ENCODE measurements around the gene KCNMB1. TPM values are rescaled to one million over a fixed set of nuclear protein-coding genes. Genes with fewer than 3 reads are reported as not detected.

Gene KCNMB1
- total RNA-seq, 1 donor from 2014 or later = not detected

DNA sequence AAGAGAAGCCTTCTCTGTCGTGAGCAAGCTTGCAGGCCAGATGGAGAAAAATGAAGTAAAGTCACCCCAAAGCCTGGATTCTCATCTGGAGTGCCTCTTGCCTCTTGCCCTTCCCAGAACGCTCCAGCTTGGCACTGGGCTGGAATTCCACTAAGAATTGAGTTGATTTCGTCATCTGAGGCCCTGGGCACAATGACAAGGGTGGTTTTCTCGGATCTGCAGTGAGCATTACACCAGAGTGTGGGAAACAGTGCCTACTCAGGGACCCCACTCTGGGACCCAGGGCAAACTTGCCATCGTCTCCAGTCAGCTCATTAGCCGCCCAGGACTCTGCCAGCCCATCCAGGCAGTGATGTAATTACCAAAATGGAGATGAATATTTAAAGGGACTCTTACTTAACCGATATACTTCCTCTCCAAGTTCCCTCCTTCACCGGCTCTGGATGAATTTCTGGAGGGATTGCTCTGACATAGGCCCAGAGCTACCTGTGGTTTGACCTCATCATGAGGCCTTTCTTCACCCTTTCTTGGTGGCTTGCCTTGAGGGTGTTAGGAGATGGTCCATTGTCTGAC, 46.9 kb downstream of the KCNMB1 start:
- H3K27ac ChIP-seq = no peak overlapping the region
- TF ChIP-seq, protein P1, sequence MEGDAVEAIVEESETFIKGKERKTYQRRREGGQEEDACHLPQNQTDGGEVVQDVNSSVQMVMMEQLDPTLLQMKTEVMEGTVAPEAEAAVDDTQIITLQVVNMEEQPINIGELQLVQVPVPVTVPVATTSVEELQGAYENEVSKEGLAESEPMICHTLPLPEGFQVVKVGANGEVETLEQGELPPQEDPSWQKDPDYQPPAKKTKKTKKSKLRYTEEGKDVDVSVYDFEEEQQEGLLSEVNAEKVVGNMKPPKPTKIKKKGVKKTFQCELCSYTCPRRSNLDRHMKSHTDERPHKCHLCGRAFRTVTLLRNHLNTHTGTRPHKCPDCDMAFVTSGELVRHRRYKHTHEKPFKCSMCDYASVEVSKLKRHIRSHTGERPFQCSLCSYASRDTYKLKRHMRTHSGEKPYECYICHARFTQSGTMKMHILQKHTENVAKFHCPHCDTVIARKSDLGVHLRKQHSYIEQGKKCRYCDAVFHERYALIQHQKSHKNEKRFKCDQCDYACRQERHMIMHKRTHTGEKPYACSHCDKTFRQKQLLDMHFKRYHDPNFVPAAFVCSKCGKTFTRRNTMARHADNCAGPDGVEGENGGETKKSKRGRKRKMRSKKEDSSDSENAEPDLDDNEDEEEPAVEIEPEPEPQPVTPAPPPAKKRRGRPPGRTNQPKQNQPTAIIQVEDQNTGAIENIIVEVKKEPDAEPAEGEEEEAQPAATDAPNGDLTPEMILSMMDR (IDR thresholded peaks at IDR 0.05) = no peak
- TF ChIP-seq EZH2 (IDR thresholded peaks at IDR 0.05) = no peak
- TF ChIP-seq EZH2phosphoT487 (IDR thresholded peaks at IDR 0.05) = no peak
- no peaks in the 10 kb centered on the region for H3K9me3 ChIP-seq (ENCODE audit: low read depth)
- no peak overlapping the region for H3K9ac ChIP-seq
- H3F3A ChIP-seq (ENCODE audit: low read depth) = peaks cover 12% of the 10 kb centered on the region
- no peak overlapping the region for H3K4me2 ChIP-seq
- H3K27me3 Mint-ChIP-seq (ENCODE audit: insufficient read depth, low read depth) = peaks cover 14% of the 10 kb centered on the region
- peaks cover 33% of the 10 kb centered on the region for H3K9me3 Mint-ChIP-seq
- no peak overlapping the region for H2AFZ ChIP-seq (replicated peaks)
- H3K4me3 ChIP-seq = no peak overlapping the region
- peaks cover 33% of the 10 kb centered on the region for H3K4me1 Mint-ChIP-seq
- DNase-seq (ENCODE audit: low spot score) = no peak
- H3K36me3 Mint-ChIP-seq = peaks cover 6% of the 10 kb centered on the region
- no peaks in the 10 kb centered on the region for H4K20me1 ChIP-seq (ENCODE audit: low read depth)
- peaks cover 30% of the 10 kb centered on the region for H3K4me1 ChIP-seq
- no peak overlapping the region for H3K4me3 Mint-ChIP-seq
- no peaks in the 10 kb centered on the region for H3K36me3 ChIP-seq
- H3K27ac Mint-ChIP-seq = no peak overlapping the region
- no peaks in the 10 kb centered on the region for H3K79me2 ChIP-seq (ENCODE audit: low read depth)
- H3K27me3 ChIP-seq = no peaks in the 10 kb centered on the region

DNA sequence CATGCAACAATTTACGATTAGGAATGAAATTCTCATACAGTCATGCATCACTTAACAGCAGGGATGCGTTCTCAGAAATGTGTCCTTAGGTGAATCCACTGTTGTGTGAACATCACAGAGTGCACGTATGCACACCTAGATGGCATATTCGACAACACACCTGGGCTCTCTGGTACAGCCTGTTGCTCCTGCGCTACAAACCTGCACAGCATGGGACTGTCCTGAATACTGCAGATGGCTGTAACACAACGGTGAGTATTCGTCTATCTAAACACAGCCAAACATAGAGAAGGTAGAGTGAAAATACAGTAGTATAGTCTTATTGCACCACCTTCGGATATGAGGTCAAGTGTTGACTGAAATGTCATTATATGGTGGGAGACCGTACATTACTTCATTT, 47.6 kb downstream of the KCNMB1 start:
- no peak overlapping the region for H2AFZ ChIP-seq (replicated peaks)
- no peaks in the 10 kb centered on the region for H4K20me1 ChIP-seq (ENCODE audit: low read depth)
- H3K4me3 ChIP-seq = no peak overlapping the region
- DNase-seq (ENCODE audit: low spot score) = no peak
- TF ChIP-seq, protein P1 (IDR thresholded peaks at IDR 0.05) = no peak
- TF ChIP-seq EZH2phosphoT487 (IDR thresholded peaks at IDR 0.05) (no peak), EZH2 (IDR thresholded peaks at IDR 0.05) (no peak)
- no peaks in the 10 kb centered on the region for H3K9me3 ChIP-seq (ENCODE audit: low read depth)
- H3K4me1 ChIP-seq = peaks cover 32% of the 10 kb centered on the region
- peaks cover 16% of the 10 kb centered on the region for H3K27me3 Mint-ChIP-seq (ENCODE audit: insufficient read depth, low read depth)
- H3K4me2 ChIP-seq = no peak overlapping the region
- H3F3A ChIP-seq (ENCODE audit: low read depth) = peaks cover 19% of the 10 kb centered on the region
- peaks cover 6% of the 10 kb centered on the region for H3K36me3 Mint-ChIP-seq
- H3K36me3 ChIP-seq = no peaks in the 10 kb centered on the region
- no peak overlapping the region for H3K27ac ChIP-seq
- H3K27ac Mint-ChIP-seq = no peak overlapping the region
- H3K9me3 Mint-ChIP-seq = peaks cover 33% of the 10 kb centered on the region
- no peak overlapping the region for H3K4me3 Mint-ChIP-seq
- no peak overlapping the region for H3K9ac ChIP-seq
- H3K27me3 ChIP-seq = no peaks in the 10 kb centered on the region
- no peaks in the 10 kb centered on the region for H3K79me2 ChIP-seq (ENCODE audit: low read depth)
- H3K4me1 Mint-ChIP-seq = peaks cover 39% of the 10 kb centered on the region

DNA sequence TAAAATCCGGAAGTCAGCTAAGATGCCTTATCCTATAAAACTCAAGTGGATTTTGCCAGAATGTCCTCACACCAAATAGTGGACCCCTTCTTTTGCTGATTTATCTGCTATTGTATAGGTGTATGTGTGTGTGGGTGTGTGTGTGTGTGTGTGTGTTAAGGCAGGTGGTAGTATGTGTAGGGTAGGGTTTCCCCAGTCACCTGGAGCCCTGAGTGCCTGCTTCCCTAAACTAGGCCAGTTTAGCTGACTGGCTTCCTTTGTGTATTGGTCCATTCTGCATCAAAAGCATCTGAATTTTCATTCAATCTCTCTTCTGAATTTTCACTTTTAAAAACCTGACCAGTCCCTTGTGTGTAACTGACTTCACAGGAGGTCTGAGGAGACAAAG, 49.4 kb downstream of the KCNMB1 start:
- Histone ChIP-seq H3K4me2 (peak overlapping the region; percentile 32), H3K4me1 (peaks cover 32% of the 10 kb centered on the region)
- H3K27ac Mint-ChIP-seq = no peak overlapping the region

More for the DNA sequence above, 49.4 kb downstream of the KCNMB1 start:
- TF ChIP-seq, protein P1 (IDR thresholded peaks at IDR 0.05) = no peak
- TF ChIP-seq EZH2phosphoT487 (IDR thresholded peaks at IDR 0.05) (no peak), EZH2 (IDR thresholded peaks at IDR 0.05) (no peak)
- Mint-ChIP-seq H3K9me3 (peaks cover 20% of the 10 kb centered on the region), H3K4me1 (peaks cover 42% of the 10 kb centered on the region), H3K36me3 (peaks cover 6% of the 10 kb centered on the region), H3K27me3 (ENCODE audit: insufficient read depth, low read depth) (peaks cover 16% of the 10 kb centered on the region), H3K4me3 (no peak overlapping the region)
- Histone ChIP-seq H3K27me3 (no peaks in the 10 kb centered on the region), H2AFZ (replicated peaks) (peak overlapping the region; percentile 65), H3K9ac (no peak overlapping the region), H3K79me2 (ENCODE audit: low read depth) (no peaks in the 10 kb centered on the region), H3K4me3 (no peak overlapping the region), H3K9me3 (ENCODE audit: low read depth) (no peaks in the 10 kb centered on the region), H4K20me1 (ENCODE audit: low read depth) (no peaks in the 10 kb centered on the region), H3K36me3 (no peaks in the 10 kb centered on the region), H3K27ac (no peak overlapping the region), H3F3A (ENCODE audit: low read depth) (peaks cover 21% of the 10 kb centered on the region)
- no peak for DNase-seq (ENCODE audit: low spot score)

All from neural progenitor cell (in vitro differentiated cells).